ENCODE results near the gene DOCK2. TPM values are rescaled to one million over a fixed set of nuclear protein-coding genes. Genes with fewer than 3 reads are reported as not detected.

The DOCK2 gene
- total RNA-seq, 1 experiment from 2014 or later, result 2.2 TPM

- no peaks in the 10 kb centered on the region for H3K36me3 ChIP-seq (ENCODE audit: insufficient read depth, low read length, poor library complexity, severe bottlenecking)
- no peak for DNase-seq (ENCODE audit: low spot score)
- no peaks in the 10 kb centered on the region for H3K9me3 ChIP-seq (ENCODE audit: low read depth, low read length, poor library complexity, severe bottlenecking)
- TF ChIP-seq EZH2 (IDR thresholded peaks at IDR 0.05; ENCODE audit: borderline replicate concordance, low read depth, low read length, poor library complexity, severe bottlenecking), result no peak
- TF ChIP-seq CTCF (conservative IDR thresholded peaks at IDR 0.05; ENCODE audit: low read depth, low read length), result no peak
- ChIA-PET POLR2A (ENCODE audit: low non-redundant PET) (no interaction called here), CTCF (no interaction called here)
- no peaks in the 10 kb centered on the region for H3K4me1 ChIP-seq (ENCODE audit: insufficient read depth, low read length, poor library complexity, severe bottlenecking)
- no peaks in the 10 kb centered on the region for H3K27me3 ChIP-seq (replicated peaks; ENCODE audit: insufficient read depth, low read depth, low read length, poor library complexity)
- H3K27ac ChIP-seq (ENCODE audit: low read depth, low read length, poor library complexity, severe bottlenecking), result no peak overlapping the region
- H3K4me3 ChIP-seq (ENCODE audit: low read depth, low read length, poor library complexity, severe bottlenecking), result no peak overlapping the region
- intact Hi-C loops (cut with micrococcal nuclease; ENCODE audit: unreplicated experiment), result no loop called here
- no TSS peak for BruUV-seq (replicated peaks)
Measured at GRCh38 chr5:169663537-169663936, 26.5 kb downstream of the DOCK2 start.

DNA sequence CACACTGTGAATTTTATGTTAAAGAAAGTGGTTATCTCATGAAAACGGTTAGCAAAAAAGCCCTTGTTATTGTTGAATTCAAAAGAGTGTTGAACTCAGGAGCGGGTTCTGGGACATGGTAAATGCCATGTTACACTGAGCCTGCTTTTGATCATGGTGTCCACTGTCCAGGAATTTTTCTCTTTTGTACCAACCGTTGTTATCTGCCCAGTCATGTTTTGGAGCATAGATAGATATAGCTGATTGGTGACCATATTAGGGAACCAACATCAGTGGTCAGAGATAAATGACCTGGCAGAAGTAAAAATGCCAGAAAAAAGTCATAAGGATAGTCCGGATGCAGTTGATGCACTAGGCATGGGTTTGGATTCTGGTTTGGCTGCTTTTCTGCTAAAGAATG, 29.3 kb downstream of the DOCK2 start:
- H3K27me3 ChIP-seq (replicated peaks; ENCODE audit: insufficient read depth, low read depth, low read length, poor library complexity), result no peaks in the 10 kb centered on the region
- CTCF ChIA-PET, result no interaction called here

DNA sequence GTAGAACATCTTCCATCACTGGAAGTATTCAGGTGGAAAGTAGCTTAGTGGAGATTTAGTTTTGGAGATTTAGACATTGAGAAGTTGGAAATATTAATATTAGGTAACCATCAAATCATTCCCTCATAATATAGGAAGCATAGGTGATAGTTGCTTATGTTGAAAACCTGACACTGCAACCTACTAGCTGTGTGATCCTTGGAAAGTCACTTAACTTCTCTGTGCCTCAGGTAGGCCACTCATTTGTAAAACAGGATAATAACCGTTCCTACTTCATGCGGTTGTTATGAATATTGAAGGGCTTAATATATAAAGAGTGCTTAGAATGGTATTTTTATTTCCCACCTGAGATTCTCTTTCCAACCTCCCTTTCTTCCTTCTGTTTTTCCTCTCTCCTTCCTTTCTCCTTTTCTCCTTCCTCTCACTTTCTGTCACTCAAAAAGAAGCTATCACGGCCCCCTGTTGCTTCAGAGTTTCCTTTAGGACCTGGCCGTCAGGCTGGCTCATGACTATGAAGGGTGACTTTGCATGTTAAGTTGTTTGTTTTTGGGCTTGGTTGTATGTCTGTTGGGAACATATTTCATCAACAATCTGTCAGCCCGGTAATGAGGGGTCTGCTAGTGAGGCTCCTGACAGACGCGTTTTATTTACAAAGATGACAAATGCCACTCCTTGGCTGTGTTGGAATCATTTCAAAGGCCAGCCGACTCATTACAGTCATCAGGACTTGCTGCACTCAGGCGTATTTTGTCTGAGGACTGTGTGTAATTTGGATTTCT, 31.0 kb downstream of the DOCK2 start:
- no peak for DNase-seq (ENCODE audit: low spot score)
- no peaks in the 10 kb centered on the region for H3K4me1 ChIP-seq (ENCODE audit: insufficient read depth, low read length, poor library complexity, severe bottlenecking)
- no peaks in the 10 kb centered on the region for H3K27me3 ChIP-seq (replicated peaks; ENCODE audit: insufficient read depth, low read depth, low read length, poor library complexity)
- no peak overlapping the region for H3K4me3 ChIP-seq (ENCODE audit: low read depth, low read length, poor library complexity, severe bottlenecking)
- no peaks in the 10 kb centered on the region for H3K9me3 ChIP-seq (ENCODE audit: low read depth, low read length, poor library complexity, severe bottlenecking)
- CTCF ChIA-PET, result no interaction called here
- intact Hi-C loops (cut with micrococcal nuclease; ENCODE audit: unreplicated experiment), result no loop called here
- no TSS peak for BruUV-seq (replicated peaks)
- no peaks in the 10 kb centered on the region for H3K36me3 ChIP-seq (ENCODE audit: insufficient read depth, low read length, poor library complexity, severe bottlenecking)
- TF ChIP-seq CTCF (conservative IDR thresholded peaks at IDR 0.05; ENCODE audit: low read depth, low read length) (no peak), EZH2 (IDR thresholded peaks at IDR 0.05; ENCODE audit: borderline replicate concordance, low read depth, low read length, poor library complexity, severe bottlenecking) (no peak)
- H3K27ac ChIP-seq (ENCODE audit: low read depth, low read length, poor library complexity, severe bottlenecking), result no peak overlapping the region
- POLR2A ChIA-PET (ENCODE audit: low non-redundant PET), result no interaction called here

More for the DNA sequence above, 29.3 kb downstream of the DOCK2 start:
- no TSS peak for BruUV-seq (replicated peaks)
- no peaks in the 10 kb centered on the region for H3K36me3 ChIP-seq (ENCODE audit: insufficient read depth, low read length, poor library complexity, severe bottlenecking)
- H3K27ac ChIP-seq (ENCODE audit: low read depth, low read length, poor library complexity, severe bottlenecking), result no peak overlapping the region
- no peak for TF ChIP-seq CTCF (conservative IDR thresholded peaks at IDR 0.05; ENCODE audit: low read depth, low read length)
- TF ChIP-seq EZH2 (IDR thresholded peaks at IDR 0.05; ENCODE audit: borderline replicate concordance, low read depth, low read length, poor library complexity, severe bottlenecking), result no peak
- no peak for DNase-seq (ENCODE audit: low spot score)
- intact Hi-C loops (cut with micrococcal nuclease; ENCODE audit: unreplicated experiment), result no loop called here
- H3K9me3 ChIP-seq (ENCODE audit: low read depth, low read length, poor library complexity, severe bottlenecking), result no peaks in the 10 kb centered on the region
- POLR2A ChIA-PET (ENCODE audit: low non-redundant PET), result no interaction called here
- H3K4me1 ChIP-seq (ENCODE audit: insufficient read depth, low read length, poor library complexity, severe bottlenecking), result no peaks in the 10 kb centered on the region
- no peak overlapping the region for H3K4me3 ChIP-seq (ENCODE audit: low read depth, low read length, poor library complexity, severe bottlenecking)

Measured in A673 (cell line).